Stimulated activated CD4-positive, alpha-beta T cell treated with anti-CD3 and anti-CD28 coated beads, Interleukin-2, amount 100 ng/mL, for 4 hours (primary cell): ENCODE data around the gene ENC1.
A peak's percentile ranks its signal among the peaks of the same experiment; 100 is the strongest.

Experiments used
- DNase-seq: peaks from one replicate; pipeline ENCODE4 v3.0.0-alpha.2; 2020; ENCODE audit warnings: low read depth

The ENC1 gene

DNA sequence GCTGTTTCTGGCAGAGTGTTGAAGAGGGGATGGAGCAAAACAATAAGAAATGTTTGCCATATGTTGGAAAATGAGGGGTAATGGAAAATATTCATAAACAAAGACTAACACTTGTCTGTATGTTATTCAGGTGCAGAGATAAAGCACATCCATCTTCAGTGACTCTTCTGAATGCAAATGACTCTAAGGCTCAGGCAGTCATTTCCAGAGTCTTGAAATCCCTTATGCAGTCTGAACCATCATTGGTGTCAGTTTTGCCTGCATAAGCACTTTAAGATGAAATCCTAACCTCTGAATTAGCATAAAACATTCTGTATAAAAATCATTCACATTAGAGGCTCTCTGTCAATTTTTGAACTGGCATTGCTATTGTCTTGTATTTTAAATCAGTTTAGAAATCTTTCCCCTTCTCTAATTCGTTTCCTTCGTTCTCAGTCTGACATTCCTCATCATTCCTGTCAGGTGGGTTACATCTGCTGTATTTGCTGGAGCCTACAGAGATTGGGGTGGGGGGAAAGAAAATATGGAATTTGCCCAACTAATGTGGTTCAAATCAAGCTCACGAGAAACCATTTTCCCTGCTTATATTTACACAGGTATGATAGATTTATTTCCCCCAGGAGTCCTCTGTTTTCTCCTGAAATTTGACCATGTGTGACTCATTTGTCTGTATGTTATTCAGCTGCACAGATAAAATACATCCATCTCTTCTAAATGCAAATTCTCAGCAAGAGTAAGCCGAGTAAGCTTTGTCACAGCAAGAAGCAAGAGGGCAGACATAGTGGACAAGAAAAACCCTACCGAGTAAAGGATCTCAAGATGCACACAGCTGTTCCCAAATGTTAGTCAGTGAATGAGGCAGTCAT, 31.6 kb downstream of the ENC1 start:
- no peak for DNase-seq

DNA sequence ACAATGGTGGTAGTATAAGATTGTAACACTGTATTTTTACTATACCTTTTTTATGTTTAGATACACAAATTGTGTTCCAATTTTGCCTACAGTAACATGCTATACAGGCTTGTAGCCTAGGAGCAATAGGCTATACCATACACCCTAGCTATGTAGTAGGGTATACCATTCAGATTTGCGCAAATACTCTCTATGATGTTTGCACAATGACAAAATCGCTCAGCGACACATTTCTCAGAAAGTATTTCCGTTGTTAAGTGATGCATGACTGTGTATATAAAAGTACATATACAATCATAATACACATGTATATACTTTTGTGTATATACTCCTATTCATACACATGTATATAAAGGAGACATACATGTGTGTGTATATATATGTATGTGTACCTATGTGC, 34.8 kb downstream of the ENC1 start:
- DNase-seq: no peak

DNA sequence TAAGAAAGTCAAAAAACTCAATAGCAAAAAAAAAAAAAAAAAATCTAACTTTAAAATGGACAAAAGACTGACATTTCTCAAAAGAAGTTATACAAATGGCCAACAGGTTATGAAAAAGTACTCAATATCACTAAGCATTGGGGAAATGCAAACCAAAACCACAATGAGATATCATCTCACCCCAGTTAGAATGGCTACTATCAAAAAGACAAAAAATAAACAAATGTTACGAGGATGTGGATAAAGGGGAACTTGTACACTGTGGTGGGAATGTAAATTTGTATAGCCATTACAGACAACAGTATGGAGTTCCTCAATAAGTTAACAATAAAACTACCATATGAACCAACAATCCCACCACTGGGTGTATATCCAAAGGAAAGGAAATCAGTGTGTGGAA, 37.2 kb downstream of the ENC1 start:
- DNase-seq: no peak

DNA sequence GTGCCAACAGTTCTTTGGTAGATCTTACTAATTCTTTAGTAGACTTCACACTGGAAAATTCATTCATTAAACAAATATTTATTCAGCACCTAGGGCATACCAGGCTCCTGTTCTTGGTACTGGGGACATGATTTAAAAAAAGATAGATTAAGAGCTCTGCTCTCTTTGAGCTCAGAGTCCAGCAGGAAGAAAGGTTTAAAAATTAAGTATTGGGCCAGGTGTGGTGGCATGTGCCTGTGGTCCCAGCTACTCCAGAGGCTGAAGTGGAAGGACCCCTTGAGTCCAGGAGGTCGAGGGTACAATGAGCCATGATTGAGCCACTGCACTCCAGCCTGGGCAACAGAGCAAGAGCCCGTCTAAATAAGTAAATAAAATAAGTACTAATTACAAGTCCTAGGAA, 41.4 kb downstream of the ENC1 start:
- no peak for DNase-seq

DNA sequence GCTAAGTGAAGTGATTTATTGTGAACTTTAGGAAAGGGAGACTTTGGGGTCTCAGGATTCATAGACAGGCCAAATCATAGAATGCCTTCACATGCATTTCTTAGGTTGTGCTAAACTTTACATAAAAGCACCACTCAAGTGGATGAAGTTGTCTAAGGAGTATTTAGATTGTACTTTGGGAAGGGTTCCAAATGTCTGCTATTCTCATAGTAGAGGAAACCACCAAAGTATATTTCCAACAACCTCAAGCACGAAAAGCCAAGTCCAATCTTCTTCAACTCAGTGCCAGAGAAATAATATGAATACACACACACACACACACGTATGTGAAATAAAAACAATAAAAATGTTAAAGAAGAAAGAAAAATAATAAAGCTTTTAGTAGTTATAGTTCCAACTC, 41.8 kb downstream of the ENC1 start:
- DNase-seq: no peak

DNA sequence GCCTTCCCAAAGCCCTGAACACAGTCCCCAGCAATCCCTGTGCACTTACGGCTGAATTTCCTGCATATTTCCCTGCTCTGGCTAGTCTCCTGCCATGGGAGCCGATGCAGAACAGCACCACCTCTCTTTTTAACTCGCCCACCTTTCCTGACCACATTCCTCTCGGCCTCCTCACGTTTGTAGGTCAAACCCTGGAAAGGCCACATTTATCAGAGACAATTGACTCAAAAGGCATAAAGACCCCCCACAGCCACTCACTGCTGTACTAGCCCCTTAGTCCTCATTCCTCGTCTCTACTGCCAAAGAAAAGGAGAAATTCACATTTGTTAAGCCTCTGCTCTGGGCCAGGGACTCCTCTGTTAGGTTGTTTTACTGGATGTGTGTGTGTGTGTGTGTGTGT, 43.6 kb downstream of the ENC1 start:
- DNase-seq: no peak

DNA sequence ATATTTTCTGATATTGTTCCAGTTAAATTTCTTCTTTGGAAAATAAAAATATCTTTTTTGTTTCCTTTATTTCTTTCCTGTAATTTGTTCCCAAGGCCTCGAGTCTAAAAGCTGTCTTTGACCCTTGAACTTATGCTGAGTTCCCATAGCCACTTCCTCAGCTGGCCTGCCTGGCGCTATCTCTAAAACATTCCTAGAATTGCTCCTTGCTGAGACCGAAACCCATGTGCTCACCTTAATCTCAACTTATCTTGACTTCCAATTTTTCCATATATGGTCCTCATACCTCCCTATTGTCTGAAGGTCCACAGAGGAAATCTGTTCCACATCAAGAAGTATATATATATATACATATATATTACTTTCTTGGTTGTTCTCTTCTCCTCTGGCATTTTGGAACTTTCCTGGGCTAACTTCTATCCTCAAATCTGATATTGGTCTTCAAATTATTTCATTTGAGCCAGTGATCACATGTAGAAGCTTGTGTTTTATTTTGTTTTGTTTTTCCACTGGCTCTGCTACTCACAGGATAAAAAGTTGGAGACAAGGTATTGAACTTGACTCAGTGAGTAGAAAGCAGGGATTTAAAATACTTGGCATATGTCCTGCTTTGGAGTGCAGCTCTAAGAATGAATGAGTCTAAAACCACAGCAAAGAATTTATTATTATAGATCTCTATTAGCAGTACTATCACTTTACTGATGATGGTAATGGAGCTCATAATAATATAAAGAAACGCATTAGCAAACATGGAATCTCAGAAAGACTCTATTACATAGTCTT, 45.2 kb downstream of the ENC1 start:
- DNase-seq: no peak

DNA sequence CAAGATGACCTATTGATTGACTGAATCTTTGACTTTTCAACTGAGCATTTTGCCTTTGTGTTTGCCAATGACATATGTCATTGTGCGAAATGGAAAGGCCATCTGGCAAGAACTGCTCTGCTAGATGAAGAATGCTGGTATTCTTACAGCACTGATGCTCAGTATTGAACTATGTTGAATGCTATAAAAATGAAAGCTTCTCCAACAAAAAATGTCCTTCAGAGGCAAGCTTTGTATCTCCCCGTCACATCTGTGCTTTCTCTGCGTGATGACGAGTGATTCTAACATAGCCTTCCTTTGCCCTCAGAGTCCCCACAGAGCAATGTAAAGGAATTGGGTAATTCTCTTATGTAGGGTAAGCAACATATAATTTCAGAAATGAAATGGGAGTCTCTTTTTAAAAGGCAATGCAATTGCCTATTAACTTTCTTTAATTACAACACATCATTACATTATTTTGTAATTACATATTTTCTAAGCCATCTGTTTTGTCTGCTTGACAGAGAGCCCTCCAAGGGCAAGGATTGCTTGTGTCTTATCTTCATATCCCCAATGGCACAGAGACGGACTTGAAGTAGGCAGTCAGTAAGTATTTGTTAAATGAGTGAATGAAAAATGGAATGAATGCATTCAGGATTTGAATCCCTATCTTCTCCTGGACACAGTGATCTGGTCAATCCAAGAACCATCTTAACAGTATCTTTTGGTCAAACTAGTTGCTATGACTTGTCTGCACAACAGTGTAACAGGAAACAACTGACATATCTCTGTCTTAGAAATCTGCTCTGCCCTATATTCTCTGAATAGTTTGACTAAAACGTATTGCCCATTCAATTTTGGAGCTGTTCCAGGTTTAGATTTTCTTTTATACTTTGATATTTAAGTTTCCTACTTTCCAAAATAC, 46.1 kb downstream of the ENC1 start:
- DNase-seq: no peak

DNA sequence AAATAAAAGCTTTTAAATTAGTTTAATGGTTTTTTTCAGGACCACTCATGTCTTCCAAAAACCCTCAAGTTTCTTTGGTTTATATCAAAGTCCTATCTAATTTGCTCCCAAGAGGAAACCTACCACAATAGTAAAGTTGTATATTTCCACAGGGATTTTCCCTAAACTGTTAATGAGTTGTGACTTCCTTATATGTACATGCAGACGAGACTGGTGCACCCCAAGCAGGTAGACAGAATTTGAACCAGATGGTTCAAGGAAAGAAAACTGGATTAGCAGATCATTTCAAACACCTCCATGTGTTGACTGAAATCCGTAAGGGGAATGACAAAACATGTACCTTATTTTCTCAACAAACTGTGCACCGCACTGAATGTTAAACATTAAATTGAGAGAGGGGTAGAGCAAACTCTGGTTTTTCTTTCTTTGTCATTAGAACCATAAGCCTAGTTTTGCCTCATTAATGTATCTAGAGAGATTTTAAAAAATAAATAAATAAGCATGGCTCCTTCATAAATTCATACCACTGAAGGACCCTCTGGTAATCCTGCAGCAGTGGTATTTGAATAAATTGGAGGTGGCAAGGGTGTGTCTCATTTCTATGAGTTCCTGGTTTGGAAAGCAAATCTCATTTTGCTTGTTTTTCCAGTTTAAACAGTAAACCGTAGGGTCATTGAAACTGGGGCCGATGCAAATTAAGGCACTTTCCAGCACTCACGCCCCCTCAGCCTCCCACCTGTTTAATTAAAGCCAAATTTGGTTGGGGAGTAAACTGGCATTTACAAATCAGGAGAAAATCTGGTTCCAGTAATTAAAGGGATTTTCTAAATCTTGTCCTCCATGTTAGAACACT, 51.1 kb downstream of the ENC1 start:
- no peak for DNase-seq

DNA sequence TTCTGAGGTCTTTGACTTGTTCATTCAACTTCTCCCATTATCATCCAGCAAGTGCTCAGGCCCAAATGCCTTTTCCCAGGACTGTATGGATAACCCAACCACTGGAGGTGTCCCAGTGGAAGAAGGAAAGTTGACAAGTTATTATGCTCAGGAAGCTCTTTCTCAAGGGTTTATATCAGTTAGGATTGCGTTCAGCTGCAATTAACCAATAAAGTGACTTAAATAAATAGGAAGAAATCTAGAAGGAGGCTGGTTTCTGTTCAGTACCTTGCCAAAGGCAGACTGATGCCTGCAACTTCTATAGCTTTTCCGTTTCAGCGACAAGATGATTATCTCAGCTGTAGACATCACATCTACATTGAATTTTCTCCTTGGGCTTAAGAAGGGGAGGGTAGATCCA, 52.1 kb downstream of the ENC1 start:
- no peak for DNase-seq

DNA sequence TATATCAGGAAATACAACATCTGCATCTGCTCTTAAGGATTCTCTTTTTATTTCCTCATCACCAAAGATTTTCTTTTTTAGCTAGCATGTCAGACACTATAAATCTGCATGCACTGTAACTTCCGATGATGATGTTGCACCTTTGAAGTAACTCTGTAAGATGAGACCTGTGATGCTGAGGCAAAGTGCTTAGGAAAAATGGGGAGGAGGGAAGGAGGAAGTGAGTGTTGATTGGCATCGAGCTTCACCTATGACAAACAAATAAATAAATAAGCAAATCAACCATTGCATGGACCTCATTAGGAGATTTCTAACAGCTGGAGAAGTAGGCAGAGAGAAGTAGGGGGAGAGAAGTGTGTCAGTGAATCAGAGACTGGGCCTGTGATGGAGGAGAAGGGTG, 52.6 kb downstream of the ENC1 start:
- no peak for DNase-seq

DNA sequence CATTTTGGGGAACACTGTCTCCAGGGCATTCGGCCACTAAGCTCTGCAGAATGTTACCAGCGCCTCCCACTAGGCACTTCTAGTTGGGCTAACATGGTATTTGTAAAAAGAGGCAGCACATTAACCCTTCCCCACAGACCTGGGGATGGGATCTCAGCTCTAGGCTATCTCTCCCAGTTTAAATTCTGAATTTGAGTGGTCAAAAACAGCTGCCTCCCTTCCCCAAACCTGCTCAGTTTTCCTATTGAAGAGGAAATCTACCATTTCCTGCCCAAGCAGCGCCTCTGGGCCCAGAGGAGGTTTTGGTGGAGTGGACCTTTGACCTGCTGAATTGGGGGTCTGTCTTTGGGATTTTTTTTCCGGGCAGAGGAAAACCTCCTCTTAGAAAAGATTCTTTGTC, 53.2 kb downstream of the ENC1 start:
- DNase-seq: no peak

DNA sequence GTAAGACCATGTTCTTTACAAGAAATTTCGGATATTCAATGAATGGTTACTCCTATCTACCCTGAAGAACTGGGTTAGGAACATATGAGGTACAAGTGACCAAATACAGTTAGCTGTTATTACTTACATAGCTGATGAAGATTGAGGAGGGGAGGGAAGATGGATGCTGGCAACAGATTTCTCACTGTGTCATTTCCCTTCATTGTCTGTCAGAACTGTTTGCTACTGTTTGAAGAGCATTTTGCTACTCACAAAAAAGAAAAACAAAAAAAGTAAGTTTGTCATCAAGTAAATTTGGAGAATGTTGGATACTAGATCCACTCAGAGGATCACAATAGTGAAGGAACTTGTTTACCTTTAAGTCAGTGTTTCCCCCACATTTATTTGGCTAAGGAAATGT, 53.7 kb downstream of the ENC1 start:
- no peak for DNase-seq

DNA sequence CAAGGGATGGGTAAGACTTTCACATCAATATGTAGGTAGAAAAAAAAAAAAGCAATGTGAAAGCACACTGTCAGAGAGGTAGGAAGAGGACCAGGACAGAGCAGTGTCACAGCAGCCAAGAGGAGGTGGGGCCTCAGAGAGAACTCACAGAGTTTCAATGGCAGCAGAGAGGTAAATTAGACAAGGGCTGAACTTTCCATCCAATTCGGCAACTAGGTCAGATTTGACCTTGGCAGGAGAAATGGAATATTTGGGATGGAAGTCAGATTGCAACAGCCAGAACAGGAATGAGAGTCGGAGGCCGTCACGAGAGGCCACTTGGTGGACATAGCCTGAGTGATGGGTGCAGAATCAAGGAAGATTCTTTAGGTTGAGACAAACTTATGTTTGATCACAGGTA, 57.7 kb downstream of the ENC1 start:
- DNase-seq: no peak

DNA sequence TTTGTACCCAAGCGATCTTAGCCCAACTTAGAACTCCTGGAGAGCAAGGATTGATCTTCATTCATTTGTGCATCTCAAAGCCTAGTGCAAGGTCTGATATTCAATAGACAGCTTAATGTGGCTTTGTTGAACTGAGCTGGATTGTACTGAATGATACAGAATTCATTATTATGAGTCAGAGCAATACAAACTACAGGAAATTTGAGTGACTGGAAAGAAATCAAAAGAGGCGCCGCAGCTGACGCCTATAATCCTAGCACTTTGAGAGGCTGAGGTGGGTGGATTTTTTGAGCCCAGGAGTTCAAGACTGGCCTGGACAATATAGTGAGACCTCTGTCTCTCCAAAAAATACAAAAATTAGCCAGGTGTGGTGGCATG, 58.6 kb downstream of the ENC1 start:
- no peak for DNase-seq

DNA sequence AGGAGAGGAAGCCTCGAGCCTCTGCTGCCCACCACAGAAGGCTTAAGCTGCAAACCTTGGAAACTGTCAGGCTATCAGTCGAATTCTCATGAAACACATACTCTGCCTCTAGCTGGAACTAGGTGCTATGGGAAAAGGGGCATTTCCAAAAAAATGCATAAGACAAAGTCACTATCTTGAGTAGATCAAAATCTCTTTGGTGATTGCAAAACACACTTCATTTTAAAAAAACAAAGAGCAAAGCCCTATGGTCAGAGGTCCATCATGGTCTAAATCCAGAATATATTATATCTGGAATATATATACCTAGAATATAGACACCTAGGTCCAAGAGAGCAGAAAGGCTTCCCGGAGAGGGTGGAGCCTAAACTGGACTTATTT, 59.8 kb downstream of the ENC1 start:
- DNase-seq: no peak

DNA sequence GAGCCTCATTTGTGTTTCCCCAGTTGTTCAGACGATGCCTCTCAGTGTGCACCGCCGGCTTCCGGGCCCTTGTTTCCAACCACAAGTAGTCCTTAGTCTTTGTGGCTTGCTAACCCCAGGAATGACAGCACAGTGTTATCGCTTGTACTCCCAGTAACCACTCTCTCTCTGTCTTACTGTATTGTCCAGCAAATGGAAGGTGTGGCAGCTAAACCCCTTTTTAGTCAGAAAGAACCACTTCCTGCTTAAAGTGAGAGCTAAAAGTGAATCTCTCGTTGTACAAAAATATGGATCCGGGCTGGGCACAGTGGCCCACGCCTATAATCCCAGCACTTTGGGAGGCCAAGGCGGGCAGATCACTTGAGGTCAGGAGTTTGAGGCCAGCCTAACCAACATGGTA, 61.3 kb downstream of the ENC1 start:
- peak; percentile 13 for DNase-seq

DNA sequence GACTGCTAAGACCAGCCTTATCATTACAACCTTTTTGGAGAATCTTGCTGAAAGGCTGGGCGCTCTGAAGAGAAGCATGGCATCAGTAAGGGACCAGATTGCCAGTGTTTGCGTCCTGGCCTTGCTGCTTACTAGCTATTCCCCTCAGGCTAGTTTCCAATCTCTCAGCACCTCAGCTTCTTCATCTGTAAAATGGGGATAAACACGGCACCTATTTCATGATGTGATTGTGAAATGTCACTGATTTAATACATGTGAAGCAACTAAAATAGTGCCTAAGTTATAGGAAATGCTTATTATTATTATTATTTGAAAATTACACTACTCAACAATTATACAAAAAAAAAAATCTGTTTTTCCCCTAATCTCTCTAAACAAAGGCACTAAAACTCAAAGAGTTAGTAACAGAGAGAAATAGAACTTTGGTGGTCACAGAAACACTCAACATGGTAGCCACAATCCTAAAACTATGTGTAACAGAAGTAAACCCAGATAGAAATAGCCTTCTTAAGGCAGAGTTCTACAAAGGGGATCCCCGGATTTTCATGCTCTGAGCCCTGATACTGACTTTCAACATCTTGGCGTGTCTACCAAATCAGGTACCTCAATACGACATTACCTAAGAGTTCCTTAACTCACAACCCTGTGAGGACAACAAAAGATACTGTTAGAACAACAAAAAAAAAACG, 62.0 kb downstream of the ENC1 start:
- DNase-seq: no peak
